Measurements from ENCODE around the gene PKDCC. TPM values are rescaled to one million over a fixed set of nuclear protein-coding genes. Genes with fewer than 3 reads are reported as not detected.
"Not testable (repeated sequence)": the region's sequence is repeated elsewhere in the genome, so short reads cannot be mapped to it uniquely, and the experiment has no call there.

The PKDCC gene
- total and polyA plus RNA-seq, 5 experiments from 2014 or later = not detected

- peaks cover 12 to 39% (median 16%) of the 10 kb centered on the region in 5 donors for H3K27me3 Mint-ChIP-seq
- peaks cover 0 to 3% (median 0%) of the 10 kb centered on the region in 3 donors for H3K36me3 Mint-ChIP-seq
- POLR2A ChIA-PET = no interaction called here
- H3K4me3 Mint-ChIP-seq = no peak overlapping the region
- H3K27ac Mint-ChIP-seq = peak overlapping the region in 1 of 10 donors; percentile 21
- peaks cover 0 to 11% (median 7%) of the 10 kb centered on the region in 4 donors for H3K4me1 Mint-ChIP-seq
- DNase-seq (no peak), ATAC-seq (no peak)
- H3K9me3 Mint-ChIP-seq = no peaks in the 10 kb centered on the region
Observed at GRCh38 chr2:42032224-42032620, 15.6 kb upstream of the PKDCC start.

- Mint-ChIP-seq H3K4me3 (peak overlapping the region in 1 of 10 donors; percentile 23), H3K9me3 (no peaks in the 10 kb centered on the region), H3K27me3 (peaks cover 12 to 39% (median 16%) of the 10 kb centered on the region in 5 donors), H3K4me1 (peaks cover 0 to 11% (median 5%) of the 10 kb centered on the region in 4 donors), H3K36me3 (peaks cover 0 to 3% (median 0%) of the 10 kb centered on the region in 3 donors), H3K27ac (no peak overlapping the region)
- POLR2A ChIA-PET = no interaction called here
- DNase-seq (no peak), ATAC-seq (no peak)
Observed at GRCh38 chr2:42032745-42033144, 15.1 kb upstream of the PKDCC start.

GRCh38 chr2:42034096-42034495, 13.7 kb upstream of the PKDCC start:
- POLR2A ChIA-PET, ATAC-seq, H3K4me3 Mint-ChIP-seq, H3K36me3 Mint-ChIP-seq, H3K9me3 Mint-ChIP-seq, H3K27ac Mint-ChIP-seq, H3K4me1 Mint-ChIP-seq, DNase-seq: not testable (repeated sequence)
- peaks cover 12 to 39% (median 16%) of the 10 kb centered on the region in 5 donors for H3K27me3 Mint-ChIP-seq

- H3K27me3 Mint-ChIP-seq = peaks cover 11 to 39% (median 17%) of the 10 kb centered on the region in 5 donors
- peaks cover 0 to 3% (median 0%) of the 10 kb centered on the region in 3 donors for H3K36me3 Mint-ChIP-seq
- H3K4me1 Mint-ChIP-seq = peaks cover 0 to 7% (median 0%) of the 10 kb centered on the region in 4 donors
- H3K27ac Mint-ChIP-seq = no peak overlapping the region
- POLR2A ChIA-PET = no interaction called here
- DNase-seq (no peak), ATAC-seq (no peak)
- H3K4me3 Mint-ChIP-seq = no peak overlapping the region
- no peaks in the 10 kb centered on the region for H3K9me3 Mint-ChIP-seq
Observed at GRCh38 chr2:42035241-42035640, 12.6 kb upstream of the PKDCC start.

GRCh38 chr2:42036413-42036812, 11.4 kb upstream of the PKDCC start:
- H3K4me1 Mint-ChIP-seq = peaks cover 0 to 7% (median 0%) of the 10 kb centered on the region in 4 donors
- no peak for DNase-seq
- H3K9me3 Mint-ChIP-seq = no peaks in the 10 kb centered on the region
- H3K27me3 Mint-ChIP-seq = peaks cover 10 to 33% (median 16%) of the 10 kb centered on the region in 5 donors
- ATAC-seq = no peak
- peaks cover 0 to 3% (median 0%) of the 10 kb centered on the region in 3 donors for H3K36me3 Mint-ChIP-seq
- no peak overlapping the region for H3K4me3 Mint-ChIP-seq
- POLR2A ChIA-PET = no interaction called here
- no peak overlapping the region for H3K27ac Mint-ChIP-seq

- H3K9me3 Mint-ChIP-seq = no peaks in the 10 kb centered on the region
- no peaks in the 10 kb centered on the region for H3K36me3 Mint-ChIP-seq
- H3K4me1 Mint-ChIP-seq = peaks cover 0 to 7% (median 0%) of the 10 kb centered on the region in 4 donors
- no peak overlapping the region for H3K4me3 Mint-ChIP-seq
- ATAC-seq (no peak), DNase-seq (no peak)
- POLR2A ChIA-PET = no interaction called here
- peaks cover 5 to 33% (median 16%) of the 10 kb centered on the region in 5 donors for H3K27me3 Mint-ChIP-seq
- H3K27ac Mint-ChIP-seq = no peak overlapping the region
Observed at GRCh38 chr2:42036940-42037339, 10.9 kb upstream of the PKDCC start.

- Mint-ChIP-seq H3K9me3 (no peaks in the 10 kb centered on the region), H3K27ac (no peak overlapping the region), H3K4me3 (no peak overlapping the region), H3K27me3 (peaks cover 10 to 53% (median 40%) of the 10 kb centered on the region in 5 donors), H3K4me1 (peaks cover 0 to 5% (median 0%) of the 10 kb centered on the region in 4 donors), H3K36me3 (peaks cover 0 to 1% (median 0%) of the 10 kb centered on the region in 3 donors)
- DNase-seq (no peak), ATAC-seq (no peak)
- POLR2A ChIA-PET = no interaction called here
Observed at GRCh38 chr2:42040643-42041278, 7.1 kb upstream of the PKDCC start.

GRCh38 chr2:42041377-42042127, 6.3 kb upstream of the PKDCC start:
- Mint-ChIP-seq H3K4me1 (peaks cover 0 to 5% (median 1%) of the 10 kb centered on the region in 4 donors), H3K27ac (peak overlapping the region in 1 of 10 donors; percentile 2), H3K9me3 (no peaks in the 10 kb centered on the region), H3K27me3 (peaks cover 13 to 53% (median 40%) of the 10 kb centered on the region in 5 donors), H3K36me3 (peaks cover 0 to 1% (median 0%) of the 10 kb centered on the region in 3 donors), H3K4me3 (no peak overlapping the region)
- POLR2A ChIA-PET = no interaction called here
- no peak for ATAC-seq
- no peak for DNase-seq

- H3K4me1 Mint-ChIP-seq = peaks cover 5 to 8% (median 7%) of the 10 kb centered on the region in 4 donors
- H3K4me3 Mint-ChIP-seq = no peak overlapping the region
- DNase-seq = no peak
- peak overlapping the region in 1 of 10 donors; percentile 85 for H3K27ac Mint-ChIP-seq
- no peak for ATAC-seq
- peaks cover 16 to 61% (median 46%) of the 10 kb centered on the region in 5 donors for H3K27me3 Mint-ChIP-seq
- H3K36me3 Mint-ChIP-seq = peaks cover 0 to 1% (median 0%) of the 10 kb centered on the region in 3 donors
- no peaks in the 10 kb centered on the region for H3K9me3 Mint-ChIP-seq
- POLR2A ChIA-PET = no interaction called here
Observed at GRCh38 chr2:42042631-42043355, 5.0 kb upstream of the PKDCC start.

GRCh38 chr2:42043789-42044394, 3.9 kb upstream of the PKDCC start:
- H3K27ac Mint-ChIP-seq = no peak overlapping the region
- H3K36me3 Mint-ChIP-seq = peaks cover 0 to 1% (median 0%) of the 10 kb centered on the region in 3 donors
- ATAC-seq = no peak
- peaks cover 16 to 66% (median 46%) of the 10 kb centered on the region in 5 donors for H3K27me3 Mint-ChIP-seq
- H3K4me3 Mint-ChIP-seq = no peak overlapping the region
- POLR2A ChIA-PET = no interaction called here
- DNase-seq = no peak
- H3K4me1 Mint-ChIP-seq = peaks cover 7 to 12% (median 8%) of the 10 kb centered on the region in 4 donors
- H3K9me3 Mint-ChIP-seq = no peaks in the 10 kb centered on the region

GRCh38 chr2:42044939-42045338, 2.9 kb upstream of the PKDCC start:
- peaks cover 0 to 1% (median 0%) of the 10 kb centered on the region in 3 donors for H3K36me3 Mint-ChIP-seq
- DNase-seq = no peak
- peaks cover 16 to 71% (median 48%) of the 10 kb centered on the region in 5 donors for H3K27me3 Mint-ChIP-seq
- peaks cover 7 to 13% (median 8%) of the 10 kb centered on the region in 4 donors for H3K4me1 Mint-ChIP-seq
- peak overlapping the region in 1 of 10 donors; percentile 4 for H3K27ac Mint-ChIP-seq
- POLR2A ChIA-PET = no interaction called here
- no peak overlapping the region for H3K4me3 Mint-ChIP-seq
- H3K9me3 Mint-ChIP-seq = no peaks in the 10 kb centered on the region
- ATAC-seq = no peak

- ATAC-seq = no peak
- Mint-ChIP-seq H3K9me3 (no peaks in the 10 kb centered on the region), H3K36me3 (peaks cover 0 to 1% (median 0%) of the 10 kb centered on the region in 3 donors), H3K4me1 (peaks cover 5 to 13% (median 8%) of the 10 kb centered on the region in 4 donors), H3K4me3 (peak overlapping the region in 3 of 10 donors; percentile 32 to 42 (median 34)), H3K27me3 (peaks cover 19 to 71% (median 48%) of the 10 kb centered on the region in 5 donors), H3K27ac (peak overlapping the region in 1 of 10 donors; percentile 4)
- DNase-seq = no peak
- POLR2A ChIA-PET = no interaction called here
Observed at GRCh38 chr2:42045352-42045751, 2.5 kb upstream of the PKDCC start.
